T-helper 1 cell treated with Interleukin-12 subunit alpha and Interleukin-12 subunit beta and Interleukin-4 antibody, amounts not matched to agents 30 μg/mL and 1 μg/mL, for 36 hours (primary cell): Measurements from ENCODE around the gene PRSS8.
"Not testable (repeated sequence)": the region's sequence is repeated elsewhere in the genome, so short reads cannot be mapped to it uniquely, and the experiment has no call there.

Experiments used
- H3K27ac Mint-ChIP-seq: one replicate; pipeline ENCODE4 v1.8.0; 2021; ENCODE audit warnings: mild to moderate bottlenecking, mixed read lengths
- H3K27me3 Mint-ChIP-seq: one replicate; pipeline ENCODE4 v1.8.0; 2021; ENCODE audit warnings: low read depth, mixed read lengths
- H3K36me3 Mint-ChIP-seq: one replicate; pipeline ENCODE4 v1.8.0; 2021; ENCODE audit warnings: low read depth, mixed read lengths
- H3K4me1 Mint-ChIP-seq: one replicate; pipeline ENCODE4 v1.8.0; 2021; ENCODE audit warnings: low read depth, mixed read lengths
- H3K4me3 Mint-ChIP-seq: one replicate; pipeline ENCODE4 v1.8.0; 2021; ENCODE audit warnings: mild to moderate bottlenecking, moderate library complexity, mixed read lengths
- H3K9me3 Mint-ChIP-seq: one replicate; pipeline ENCODE4 v1.8.0; 2021; ENCODE audit warnings: mixed read lengths

Gene PRSS8

DNA sequence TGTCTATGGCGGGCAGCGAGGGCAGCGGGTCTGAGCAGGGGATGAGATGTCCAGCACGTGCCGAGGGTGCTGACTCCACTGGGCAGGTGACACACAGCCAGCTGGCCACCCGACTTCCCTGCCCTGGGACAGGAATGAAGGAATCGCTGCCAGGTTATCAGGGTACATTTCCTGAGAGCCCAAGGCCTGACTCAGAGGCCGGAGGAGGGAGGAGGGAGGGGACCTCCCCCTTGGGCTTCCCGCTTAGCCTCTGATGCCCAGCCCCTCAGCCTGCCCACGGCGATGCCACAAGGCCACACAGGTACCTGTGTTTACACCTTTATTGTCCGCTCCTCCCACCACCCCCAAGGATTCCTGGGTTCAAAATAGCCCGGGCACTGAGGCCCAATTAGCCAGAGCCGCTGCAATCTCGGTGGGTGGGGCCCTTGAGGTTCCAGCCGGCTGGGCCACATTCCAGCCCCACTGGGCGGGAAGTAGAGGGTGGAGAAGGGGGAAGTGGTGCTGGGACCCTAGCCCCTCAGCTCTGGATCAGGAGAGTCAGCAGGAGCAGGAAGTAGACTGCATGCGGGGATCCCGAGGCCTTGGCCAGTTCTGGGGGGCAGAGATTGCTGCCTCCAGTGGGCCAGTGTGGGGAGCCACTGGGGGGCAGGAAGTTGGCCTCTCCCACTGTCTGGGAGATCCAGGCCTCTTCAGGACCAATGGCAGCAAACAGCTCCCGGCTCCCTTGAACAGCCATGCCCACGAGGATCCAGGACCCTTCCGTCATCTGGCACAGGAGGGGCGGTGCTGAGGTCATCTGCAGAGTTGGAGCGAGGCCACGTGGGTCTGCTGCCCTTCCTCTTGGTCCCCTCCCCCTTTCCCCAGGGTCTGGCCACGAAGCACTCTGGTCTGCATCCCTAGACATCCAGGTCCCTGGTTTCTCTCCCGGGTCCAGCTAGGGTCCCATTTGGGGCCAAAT is 3.4 kb upstream of the PRSS8 start:
- Mint-ChIP-seq H3K9me3 (no peaks in the 10 kb centered on the region), H3K27me3 (peaks cover 2% of the 10 kb centered on the region), H3K27ac (no peak overlapping the region), H3K4me1 (peaks cover 3% of the 10 kb centered on the region), H3K4me3 (no peak overlapping the region), H3K36me3 (no peaks in the 10 kb centered on the region)

DNA sequence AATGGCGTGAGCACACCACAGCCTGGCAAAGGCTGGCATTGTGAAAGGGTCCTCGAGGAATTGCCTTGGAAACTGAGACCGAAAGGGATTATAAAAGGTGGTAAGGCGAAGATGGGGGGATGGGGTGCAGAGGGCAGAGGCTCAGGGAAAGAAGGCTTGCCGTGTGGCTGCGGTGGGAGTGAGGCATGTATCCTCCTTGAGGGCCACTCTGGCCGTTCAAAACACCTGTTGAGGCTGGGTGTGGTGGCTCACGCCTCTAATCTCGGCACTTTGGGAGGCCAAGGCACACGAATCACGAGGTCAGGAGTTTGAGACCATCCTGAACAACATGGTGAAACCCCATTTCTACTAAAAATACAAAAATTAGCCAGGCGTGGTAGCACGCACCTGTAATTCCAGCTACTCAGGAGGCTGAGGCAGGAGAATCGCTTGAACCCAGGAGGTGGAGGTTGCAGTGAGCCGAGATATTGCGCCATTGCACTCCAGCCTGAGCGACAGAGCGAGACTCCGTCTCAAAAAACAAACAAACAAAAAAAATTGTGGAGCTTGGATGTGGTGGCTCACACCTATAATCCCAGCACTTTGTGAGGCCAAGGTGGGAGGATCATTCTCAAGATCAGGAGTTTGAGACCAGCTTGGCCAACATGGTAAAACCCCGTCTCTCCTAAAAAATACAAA is 1.4 kb upstream of the PRSS8 start:
- H3K36me3 Mint-ChIP-seq, H3K9me3 Mint-ChIP-seq, H3K27ac Mint-ChIP-seq, H3K4me3 Mint-ChIP-seq, H3K4me1 Mint-ChIP-seq, H3K27me3 Mint-ChIP-seq: not testable (repeated sequence)

DNA sequence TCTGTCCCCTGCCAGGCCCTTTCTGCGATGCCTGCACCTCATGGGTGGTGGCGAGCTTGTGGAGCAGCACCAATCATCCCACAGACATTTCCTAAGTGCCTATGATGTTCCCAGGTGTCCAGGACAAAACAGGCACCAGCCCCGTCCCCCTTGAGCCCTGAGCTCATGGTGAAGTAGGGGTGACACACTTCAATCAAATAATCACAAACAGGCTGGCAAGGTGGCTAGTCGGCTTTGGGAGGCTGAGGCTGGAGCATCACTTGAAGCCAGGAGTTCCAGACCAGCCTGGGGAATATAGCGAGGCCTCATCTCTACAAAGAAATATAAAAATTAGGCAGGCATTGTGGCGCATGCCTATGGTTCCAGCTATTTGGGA is 748 bp upstream of the PRSS8 start:
- H3K27ac Mint-ChIP-seq = no peak overlapping the region
- H3K36me3 Mint-ChIP-seq = peaks cover 4% of the 10 kb centered on the region
- no peaks in the 10 kb centered on the region for H3K27me3 Mint-ChIP-seq
- no peaks in the 10 kb centered on the region for H3K9me3 Mint-ChIP-seq
- H3K4me3 Mint-ChIP-seq = no peak overlapping the region
- H3K4me1 Mint-ChIP-seq = no peaks in the 10 kb centered on the region

DNA sequence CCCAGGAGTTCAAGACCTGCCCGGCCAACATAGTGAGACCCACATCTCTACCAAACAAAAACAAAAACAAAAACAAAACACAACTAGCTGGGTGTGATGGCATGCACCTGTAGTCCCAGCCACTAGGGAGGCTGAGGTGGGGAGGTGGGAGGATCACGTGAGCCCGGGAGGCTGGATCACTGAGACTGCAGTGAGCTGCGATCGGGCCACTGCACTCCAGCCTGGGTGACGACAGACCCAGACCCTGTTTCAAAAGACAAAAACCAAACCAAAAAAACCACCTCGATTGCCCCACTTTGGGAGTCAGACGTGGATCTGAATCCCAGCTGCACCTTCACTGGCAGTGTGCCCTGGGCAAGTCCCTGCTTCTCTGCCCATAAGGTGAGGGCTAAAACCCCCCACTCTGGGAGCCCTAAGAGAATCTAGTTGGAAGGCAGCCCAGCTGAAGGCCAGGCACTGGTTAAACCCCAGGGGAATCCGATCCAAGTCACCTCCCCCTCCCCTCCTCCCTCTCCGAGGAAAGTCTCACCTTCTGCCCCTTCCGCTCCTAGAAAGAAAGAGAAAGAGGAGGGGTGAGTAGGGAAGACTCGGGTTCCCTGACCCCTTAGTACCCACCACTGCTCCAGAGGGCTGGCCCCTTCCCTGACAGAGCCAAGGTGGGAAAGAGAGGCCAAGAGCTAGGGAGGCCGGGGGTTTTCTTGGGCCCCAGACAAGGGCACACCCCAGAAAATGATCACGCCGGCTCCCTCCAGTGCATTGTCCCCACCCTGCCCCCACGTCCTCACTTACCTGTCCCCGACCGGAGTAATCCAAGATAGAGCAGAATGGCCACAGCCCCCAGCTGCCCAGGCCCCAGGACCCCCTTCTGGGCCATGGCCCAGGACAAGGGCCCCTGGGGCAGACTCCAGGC is 647 bp downstream of the PRSS8 start:
- Mint-ChIP-seq H3K27me3 (no peaks in the 10 kb centered on the region), H3K36me3 (peaks cover 6% of the 10 kb centered on the region), H3K4me3 (no peak overlapping the region), H3K9me3 (no peaks in the 10 kb centered on the region), H3K4me1 (no peaks in the 10 kb centered on the region), H3K27ac (no peak overlapping the region)

DNA sequence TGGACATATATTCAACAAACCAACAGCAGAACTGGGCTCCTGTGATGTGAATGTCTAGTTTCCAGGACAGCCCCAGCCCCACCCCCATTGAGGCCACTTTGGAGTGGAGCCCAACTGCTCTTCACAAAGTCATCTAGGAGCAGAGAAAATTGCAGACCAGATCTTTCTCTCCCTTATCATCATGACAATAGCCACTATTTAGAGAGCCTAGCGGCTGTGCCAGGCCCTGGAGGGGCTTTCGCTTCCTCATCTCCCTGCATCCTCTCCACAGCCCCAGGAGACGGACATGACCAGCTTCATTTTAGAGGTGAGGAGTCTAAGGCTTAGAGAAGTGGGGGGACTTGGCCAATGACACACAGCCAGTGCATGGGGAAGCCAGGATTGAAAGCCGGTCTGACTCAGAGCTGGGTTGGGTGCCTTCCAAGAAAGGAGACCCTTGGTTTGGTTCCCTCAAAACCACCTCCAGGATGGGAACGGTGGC is 1.4 kb downstream of the PRSS8 start:
- Mint-ChIP-seq H3K4me3 (no peak overlapping the region), H3K36me3 (peaks cover 6% of the 10 kb centered on the region), H3K27ac (no peak overlapping the region), H3K27me3 (no peaks in the 10 kb centered on the region), H3K4me1 (no peaks in the 10 kb centered on the region), H3K9me3 (no peaks in the 10 kb centered on the region)

DNA sequence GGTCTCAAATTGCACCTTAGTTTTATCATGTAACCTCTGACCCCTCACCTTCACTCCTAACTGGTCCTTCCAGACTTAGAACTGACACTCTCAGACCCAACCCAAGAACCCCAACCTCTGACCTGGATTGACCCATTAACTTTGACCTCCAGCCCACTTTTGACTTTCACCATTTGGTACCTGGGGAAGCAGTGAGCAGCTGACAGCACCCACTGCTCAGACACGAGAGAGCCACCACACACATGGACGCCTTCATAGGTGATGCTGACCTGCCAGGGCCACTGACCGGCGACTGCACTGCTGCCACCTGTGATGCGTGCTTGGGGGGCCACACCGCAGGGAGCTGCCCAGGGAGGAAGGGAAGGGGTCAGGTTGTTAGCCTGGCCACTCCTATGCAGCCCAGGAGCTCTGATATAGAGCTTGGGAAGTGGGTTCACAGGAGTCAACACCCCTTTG is 2.5 kb downstream of the PRSS8 start:
- no peaks in the 10 kb centered on the region for H3K9me3 Mint-ChIP-seq
- no peak overlapping the region for H3K4me3 Mint-ChIP-seq
- no peaks in the 10 kb centered on the region for H3K27me3 Mint-ChIP-seq
- H3K27ac Mint-ChIP-seq = no peak overlapping the region
- peaks cover 6% of the 10 kb centered on the region for H3K36me3 Mint-ChIP-seq
- peaks cover 5% of the 10 kb centered on the region for H3K4me1 Mint-ChIP-seq

DNA sequence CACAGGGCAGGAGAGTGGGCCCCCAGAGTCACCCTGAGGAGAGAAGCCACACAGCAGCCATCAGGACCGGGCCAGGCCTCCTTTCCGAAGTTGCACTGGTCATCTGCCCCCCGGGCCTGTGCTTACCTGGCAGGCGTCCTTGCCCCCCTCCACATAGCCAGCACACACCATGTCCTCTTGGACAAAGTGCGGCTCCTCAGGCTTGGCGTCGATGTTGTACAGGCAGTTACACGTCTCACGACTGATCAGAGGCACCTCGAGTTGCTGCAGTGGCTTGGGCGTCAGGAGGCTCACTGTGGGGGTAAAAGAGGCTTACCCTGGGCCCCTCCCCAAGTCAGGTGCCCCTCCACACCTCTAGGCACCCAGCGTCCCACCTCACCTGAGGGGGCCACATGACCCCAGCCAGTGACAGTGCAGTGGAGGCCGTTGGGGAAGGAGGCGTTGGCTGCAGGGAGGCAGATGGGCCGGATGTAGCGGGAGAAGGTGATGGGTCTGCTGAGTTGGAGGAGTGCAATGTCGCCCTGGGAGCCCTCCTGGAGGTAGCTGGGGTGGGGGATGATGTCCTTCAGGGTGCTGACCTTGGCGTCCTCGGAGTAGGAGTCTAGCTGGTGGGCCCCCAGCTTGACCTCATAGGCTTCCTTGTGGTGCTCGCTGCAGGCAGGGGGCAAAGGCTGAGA is 3.1 kb downstream of the PRSS8 start:
- H3K27me3 Mint-ChIP-seq = no peaks in the 10 kb centered on the region
- peaks cover 5% of the 10 kb centered on the region for H3K4me1 Mint-ChIP-seq
- no peak overlapping the region for H3K27ac Mint-ChIP-seq
- peaks cover 11% of the 10 kb centered on the region for H3K36me3 Mint-ChIP-seq
- H3K4me3 Mint-ChIP-seq = no peak overlapping the region
- no peaks in the 10 kb centered on the region for H3K9me3 Mint-ChIP-seq

DNA sequence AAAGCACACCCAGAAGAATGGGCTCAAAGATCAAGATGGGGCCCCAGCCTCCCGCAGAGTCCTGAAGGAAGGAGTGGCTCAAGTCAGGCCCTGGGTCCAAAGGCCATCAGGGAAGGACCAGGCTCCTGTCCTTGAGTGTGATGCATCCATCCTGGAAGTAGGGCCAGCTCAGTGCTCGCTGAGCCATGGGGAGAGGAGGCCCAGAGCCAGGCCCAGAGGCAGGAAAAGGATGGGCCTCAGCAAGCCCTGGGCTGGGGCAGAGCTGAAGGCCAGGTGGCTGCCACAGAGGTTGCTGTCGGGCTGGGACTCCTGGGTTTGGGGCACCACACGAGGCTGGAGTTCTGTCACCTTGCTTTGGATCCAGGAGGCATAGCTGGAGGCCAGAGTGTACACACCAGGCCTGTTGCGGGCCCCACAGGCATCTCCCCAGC is 3.7 kb downstream of the PRSS8 start:
- Mint-ChIP-seq H3K27me3 (no peaks in the 10 kb centered on the region), H3K4me3 (no peak overlapping the region), H3K9me3 (no peaks in the 10 kb centered on the region), H3K4me1 (peaks cover 5% of the 10 kb centered on the region), H3K27ac (no peak overlapping the region), H3K36me3 (peaks cover 12% of the 10 kb centered on the region)

DNA sequence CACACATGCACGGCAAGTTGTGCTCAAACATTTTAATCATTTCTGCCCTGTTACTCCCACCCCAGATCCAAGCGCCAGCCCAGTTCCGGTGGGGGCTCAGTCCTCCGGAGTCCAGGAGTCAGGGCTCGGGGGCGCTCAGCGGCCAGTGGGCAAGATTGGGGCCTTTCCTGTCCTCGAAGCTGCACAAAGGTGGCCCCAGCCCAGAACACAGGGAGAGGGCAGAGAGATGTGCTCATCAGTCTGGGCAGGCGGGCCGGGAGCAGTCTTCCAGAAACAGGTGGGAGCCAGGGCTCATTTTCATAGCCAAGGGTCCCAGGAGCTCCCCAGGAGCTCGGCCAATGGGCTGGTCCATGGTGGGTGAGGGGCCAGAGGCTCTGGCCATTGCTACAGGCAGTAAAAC is 4.1 kb downstream of the PRSS8 start:
- Mint-ChIP-seq H3K4me1 (peaks cover 5% of the 10 kb centered on the region), H3K4me3 (no peak overlapping the region), H3K27ac (no peak overlapping the region), H3K9me3 (no peaks in the 10 kb centered on the region), H3K36me3 (peaks cover 12% of the 10 kb centered on the region), H3K27me3 (no peaks in the 10 kb centered on the region)

DNA sequence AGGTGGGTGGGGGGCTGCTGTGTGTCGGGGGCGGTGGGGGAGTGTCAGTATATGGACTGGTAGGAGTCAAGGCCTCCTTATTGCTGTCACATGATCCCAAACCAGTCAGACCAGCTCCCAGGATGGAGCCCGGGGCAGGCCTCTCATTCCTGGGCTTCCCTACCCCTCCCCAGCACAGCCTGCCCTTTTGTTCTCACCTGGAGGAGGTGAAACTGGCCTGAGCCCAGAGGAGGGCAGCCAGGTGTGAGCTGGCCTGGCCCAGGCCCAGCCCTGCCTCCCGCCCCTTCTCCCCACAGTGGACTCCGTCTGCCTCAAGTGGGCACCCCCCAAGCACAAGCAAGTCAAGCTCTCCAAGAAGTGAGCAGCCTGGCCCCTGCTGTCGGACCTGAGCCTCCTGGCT is 4.6 kb downstream of the PRSS8 start:
- H3K27ac Mint-ChIP-seq = no peak overlapping the region
- H3K9me3 Mint-ChIP-seq = no peaks in the 10 kb centered on the region
- no peak overlapping the region for H3K4me3 Mint-ChIP-seq
- no peaks in the 10 kb centered on the region for H3K27me3 Mint-ChIP-seq
- peaks cover 17% of the 10 kb centered on the region for H3K36me3 Mint-ChIP-seq
- peaks cover 5% of the 10 kb centered on the region for H3K4me1 Mint-ChIP-seq

DNA sequence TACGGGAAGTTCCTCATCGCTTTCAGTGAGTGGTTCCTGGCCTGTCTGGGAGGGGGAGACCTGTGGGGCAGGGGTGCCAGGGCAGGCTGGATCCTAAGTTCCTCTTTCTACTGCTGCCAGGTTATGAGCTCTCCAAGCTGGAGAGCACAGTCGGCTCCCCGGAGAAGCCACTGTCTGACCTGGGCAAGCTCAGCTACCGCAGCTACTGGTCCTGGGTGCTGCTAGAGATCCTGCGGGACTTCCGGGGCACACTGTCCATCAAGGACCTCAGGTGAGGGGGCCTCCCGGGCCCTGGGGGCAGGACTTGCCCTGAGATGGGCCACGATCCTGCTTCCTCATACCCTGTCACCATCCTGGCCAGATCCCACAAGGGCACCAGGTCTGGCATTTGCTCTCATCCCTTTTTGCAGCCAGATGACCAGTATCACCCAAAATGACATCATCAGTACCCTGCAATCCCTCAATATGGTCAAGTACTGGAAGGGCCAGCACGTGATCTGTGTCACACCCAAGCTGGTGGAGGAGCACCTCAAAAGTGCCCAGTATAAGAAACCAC is 5.1 kb downstream of the PRSS8 start:
- no peak overlapping the region for H3K4me3 Mint-ChIP-seq
- no peaks in the 10 kb centered on the region for H3K9me3 Mint-ChIP-seq
- no peaks in the 10 kb centered on the region for H3K27me3 Mint-ChIP-seq
- H3K36me3 Mint-ChIP-seq = peaks cover 19% of the 10 kb centered on the region
- peaks cover 5% of the 10 kb centered on the region for H3K4me1 Mint-ChIP-seq
- H3K27ac Mint-ChIP-seq = no peak overlapping the region

DNA sequence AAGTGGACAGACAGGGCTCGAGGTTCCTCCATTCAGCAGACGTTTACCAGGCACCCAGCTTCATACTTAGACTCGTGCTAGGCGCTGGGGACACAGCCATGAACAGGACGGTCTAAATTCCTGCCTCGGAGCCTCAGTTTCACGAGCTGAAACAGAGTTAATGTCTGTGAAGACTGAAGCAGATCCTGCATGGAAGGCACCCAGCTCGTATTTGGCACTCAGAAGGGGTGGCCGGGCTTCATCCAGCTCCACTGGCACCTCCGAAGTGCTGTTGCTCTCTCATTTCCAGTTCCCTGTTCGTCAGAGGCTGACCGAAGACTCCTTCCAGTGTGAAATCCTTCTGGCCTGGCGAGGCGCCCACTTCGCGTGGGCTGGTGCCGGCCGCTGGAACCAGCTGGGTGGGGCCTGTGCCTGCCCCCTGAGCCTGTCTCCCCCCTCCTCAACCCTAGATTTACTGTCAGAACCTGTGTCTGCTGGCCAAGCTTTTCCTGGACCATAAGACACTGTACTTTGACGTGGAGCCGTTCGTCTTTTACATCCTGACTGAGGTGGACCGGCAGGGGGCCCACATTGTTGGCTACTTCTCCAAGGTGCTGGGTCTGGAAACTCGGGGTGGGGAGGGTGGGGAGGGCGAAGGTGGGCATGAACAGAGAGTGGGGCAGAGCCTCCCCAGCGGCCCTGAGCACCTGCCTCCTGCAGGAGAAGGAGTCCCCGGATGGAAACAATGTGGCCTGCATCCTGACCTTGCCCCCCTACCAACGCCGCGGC is 5.8 kb downstream of the PRSS8 start:
- H3K27ac Mint-ChIP-seq = no peak overlapping the region
- H3K27me3 Mint-ChIP-seq = no peaks in the 10 kb centered on the region
- H3K9me3 Mint-ChIP-seq = no peaks in the 10 kb centered on the region
- H3K4me1 Mint-ChIP-seq = peaks cover 5% of the 10 kb centered on the region
- H3K36me3 Mint-ChIP-seq = peaks cover 19% of the 10 kb centered on the region
- H3K4me3 Mint-ChIP-seq = no peak overlapping the region
